GM23248 (cell line): Measurements from ENCODE around the gene NME2.

Experiments
- EZH2 ChIP-seq: fragments of 200-600 bp; sonication (generic); IDR thresholded peaks from 2 replicates; pipeline ENCODE4 v1.6.1; 2018; ENCODE audit warnings: antibody characterized with exemption, mild to moderate bottlenecking; ENCODE audit not compliant: insufficient read depth, poor library complexity, severe bottlenecking
- EZH2phosphoT487 ChIP-seq: fragments of 200-600 bp; sonication (generic); IDR thresholded peaks from 2 replicates; pipeline ENCODE4 v1.6.1; 2018; ENCODE audit warnings: antibody characterized with exemption, moderate library complexity, mild to moderate bottlenecking, low read depth; ENCODE audit not compliant: insufficient read depth

GRCh38 chr17:51120357-51120738, 45.9 kb upstream of the NME2 start:
- TF ChIP-seq EZH2phosphoT487, result no peak
- no peak for TF ChIP-seq EZH2
